Lower lobe of right lung (tissue), 2 donors: ENCODE data around the gene C15orf39. TPM values are rescaled to one million over a fixed set of nuclear protein-coding genes. Genes with fewer than 3 reads are reported as not detected.

Experiments
- ATAC-seq, 2 donors: fragments of 200-7000 bp; cut with Tn5 transposase; one replicate each; pipeline ENCODE4 v1.9.1; 2020 to 2022; ENCODE audit warnings: mild to moderate bottlenecking in 2 of 2, moderate library complexity in 2 of 2
- DNase-seq: peaks from one replicate; pipeline ENCODE4 v3.0.0-alpha.2; 2020
- H3K27ac ChIP-seq: fragments of 200-600 bp; one replicate; pipeline ENCODE4 v1.8.0; 2022
- H3K27me3 ChIP-seq: fragments of 200-600 bp; one replicate; pipeline ENCODE4 v1.8.0; 2022; ENCODE audit warnings: low read depth
- H3K36me3 ChIP-seq: fragments of 200-600 bp; one replicate; pipeline ENCODE4 v1.8.0; 2022; ENCODE audit warnings: mild to moderate bottlenecking
- H3K4me1 ChIP-seq: fragments of 200-600 bp; one replicate; pipeline ENCODE4 v1.8.0; 2022
- H3K4me3 ChIP-seq: fragments of 200-600 bp; one replicate; pipeline ENCODE4 v1.8.0; 2022; ENCODE audit warnings: mild to moderate bottlenecking
- H3K9me3 ChIP-seq: fragments of 200-600 bp; one replicate; pipeline ENCODE4 v1.8.0; 2022
- CTCF ChIP-seq: fragments of 200-600 bp; IDR thresholded peaks from one replicate; pipeline ENCODE4 v1.8.0; 2022; ENCODE audit warnings: antibody characterized with exemption, mild to moderate bottlenecking
- intact Hi-C: fragments of 100-400 bp; cut with DNase I; formaldehyde crosslinking; loops from one replicate; pipeline ENCODE4 v1.11.0; 2022
- long read RNA-seq: library from polyadenylated mRNA; unstranded; transcript quantifications from one replicate; pipeline ENCODE4 v2.0.0, GENCODE V29; 2021
- total RNA-seq: library from RNA; stranded (reverse); fragmentation: NEBNext Ultra II Directional; extraction: Animal tissue kit (Norgen Biotek cat#: 25700); gene quantifications from one replicate; pipeline ENCODE4 v1.2.1, GENCODE V29; 2021
- donor health status: DM: no; HTN: yes; CAD: no; lungs with severe emphysema.

C15orf39 gene
- 36.3 TPM for total RNA-seq
- long read RNA-seq, full-length matches to known transcripts = 16 of 34 reads
- long read RNA-seq, partial matches to known transcripts = 18 of 34 reads
- long read RNA-seq, other reads (novel, unspliced or antisense) = 0 of 34 reads

DNA sequence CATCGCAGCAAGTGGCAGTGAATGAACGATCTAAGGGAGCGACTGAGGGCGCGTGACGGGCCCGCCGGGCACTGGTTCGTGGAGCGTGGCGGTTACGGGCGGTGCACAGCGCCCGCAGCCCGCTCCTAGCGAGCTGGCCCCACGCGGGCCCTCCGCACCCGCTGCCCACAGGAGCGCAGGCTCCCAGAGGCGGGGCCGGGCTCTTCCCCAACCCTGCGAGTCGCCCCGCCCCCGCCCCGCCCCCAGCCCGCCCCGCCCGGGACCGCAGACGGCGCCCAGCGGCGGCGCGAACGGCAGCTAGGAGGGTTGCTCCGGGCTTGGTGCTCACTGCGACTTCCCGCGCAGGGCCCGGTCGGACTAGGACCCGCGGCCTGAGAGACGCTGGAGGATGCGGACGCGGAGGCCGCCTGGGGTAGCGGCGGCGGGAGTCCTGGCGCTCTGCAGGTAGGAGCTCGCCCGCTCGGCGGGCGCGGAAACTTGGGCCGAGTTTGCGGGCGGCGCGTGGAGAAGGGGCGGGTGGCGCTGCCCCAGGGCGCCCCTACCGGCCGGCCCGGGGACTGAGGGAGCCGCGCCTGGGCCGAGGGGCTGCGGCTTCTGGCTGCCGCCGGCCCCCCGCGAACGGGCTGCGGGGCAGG, at the start of gene C15orf39:
TSS of gene C15orf39 (plus strand) at position 267 of the 635 bp plus-strand sequence. CDS start 4,167 bp downstream, outside the sequence.
- Histone ChIP-seq H3K36me3 (peaks cover 9% of the 10 kb centered on the region), H3K4me1 (peaks cover 52% of the 10 kb centered on the region), H3K27ac (peak within 1 kb of the TSS; percentile 99), H3K9me3 (no peaks in the 10 kb centered on the region), H3K4me3 (peak within 1 kb of the TSS; percentile 98), H3K27me3 (no peaks in the 10 kb centered on the region)
- TF ChIP-seq CTCF = peak; percentile 95
- DNase-seq (peak; percentile 86), ATAC-seq (peak; percentile 88 to 89)
- intact Hi-C loops = no loop called here

DNA sequence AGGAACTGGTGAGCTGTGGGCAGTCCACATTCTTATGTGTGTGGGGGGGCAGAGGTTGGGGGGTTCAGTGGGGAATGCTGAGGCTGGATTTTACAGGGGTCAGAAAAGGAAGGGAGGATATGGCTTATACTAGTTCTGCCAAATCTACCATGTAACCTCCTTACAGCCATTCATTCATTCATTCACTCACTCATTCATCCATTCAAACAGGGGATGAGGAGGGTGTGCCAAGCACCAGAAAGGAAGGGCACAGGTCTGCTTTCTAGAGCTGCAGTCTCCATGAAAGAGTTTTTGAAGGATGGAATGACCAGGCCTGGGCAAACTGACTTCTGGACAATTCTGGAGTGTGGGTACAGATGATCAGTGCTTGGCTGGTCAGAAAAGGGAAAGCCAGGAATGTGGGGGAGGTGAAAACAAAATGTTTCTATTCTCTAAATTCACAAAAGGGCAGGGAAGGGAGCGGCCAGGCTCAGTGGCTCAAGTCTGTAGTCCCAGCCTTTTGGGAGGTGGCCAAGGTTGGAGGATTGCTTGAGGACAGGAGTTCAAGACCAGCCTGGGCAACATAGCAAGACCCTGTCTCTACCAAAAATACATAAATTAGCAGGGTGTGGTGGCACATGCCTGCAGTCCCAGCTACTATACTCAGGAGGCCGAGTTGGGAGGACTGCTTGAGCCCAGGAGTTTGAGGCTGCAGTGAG, 49.2 kb upstream of the C15orf39 start:
- Histone ChIP-seq H3K27ac (no peak overlapping the region), H3K4me3 (no peak overlapping the region), H3K9me3 (peaks cover 8% of the 10 kb centered on the region), H3K4me1 (peaks cover 6% of the 10 kb centered on the region), H3K36me3 (no peaks in the 10 kb centered on the region), H3K27me3 (no peaks in the 10 kb centered on the region)
- intact Hi-C loops = no loop called here
- ATAC-seq = no peak
- no peak for DNase-seq
- no peak for TF ChIP-seq CTCF

- Histone ChIP-seq H3K4me3 (no peak overlapping the region), H3K27ac (no peak overlapping the region), H3K27me3 (no peaks in the 10 kb centered on the region), H3K9me3 (peaks cover 7% of the 10 kb centered on the region), H3K36me3 (no peaks in the 10 kb centered on the region), H3K4me1 (peaks cover 6% of the 10 kb centered on the region)
- no peak for DNase-seq
- TF ChIP-seq CTCF = no peak
- peak; percentile 38 to 42 for ATAC-seq
- intact Hi-C loops = no loop called here
These were observed 48.6 kb upstream of the C15orf39 start for GRCh38 chr15:75153087-75153486.

DNA sequence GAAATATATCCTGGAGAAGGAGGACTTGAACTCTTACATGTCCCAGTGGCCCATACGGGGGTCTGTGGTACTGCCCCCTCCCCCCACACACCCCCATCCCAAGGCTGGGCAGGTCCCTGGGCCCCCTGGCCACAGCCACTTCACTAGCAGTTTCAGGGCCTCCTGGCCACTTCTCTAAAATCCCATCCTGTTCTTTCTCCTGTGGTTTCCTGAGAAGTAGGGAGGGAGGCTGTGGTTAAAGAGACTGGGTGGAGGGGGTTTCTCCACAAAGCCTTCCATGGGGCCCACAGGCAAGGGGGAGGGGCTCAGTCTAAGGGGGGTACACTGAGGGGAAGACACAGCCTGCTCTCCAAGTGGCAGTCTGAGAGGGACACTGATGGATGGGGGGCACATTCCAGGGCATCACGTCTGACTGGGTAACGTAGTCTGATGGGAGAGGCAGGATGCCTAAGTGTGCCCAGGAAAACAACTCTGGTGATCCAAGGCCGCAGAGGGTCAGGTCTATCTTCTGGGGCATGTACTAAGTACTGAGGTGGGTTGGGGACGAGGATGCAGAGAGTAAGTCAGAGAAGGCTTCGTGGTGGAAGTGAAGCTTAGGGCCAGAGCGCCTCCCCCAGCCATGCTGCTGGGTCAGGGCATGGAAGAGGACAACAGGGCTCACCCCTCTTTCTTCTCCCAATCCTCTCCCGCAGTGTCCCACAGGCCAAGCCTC, 48.0 kb upstream of the C15orf39 start:
- H3K27ac ChIP-seq = no peak overlapping the region
- peaks cover 6% of the 10 kb centered on the region for H3K4me1 ChIP-seq
- H3K36me3 ChIP-seq = no peaks in the 10 kb centered on the region
- no peaks in the 10 kb centered on the region for H3K27me3 ChIP-seq
- intact Hi-C loops = no loop called here
- ATAC-seq (peak; percentile 19 to 28), DNase-seq (no peak)
- H3K4me3 ChIP-seq = no peak overlapping the region
- no peak for TF ChIP-seq CTCF
- H3K9me3 ChIP-seq = peaks cover 1% of the 10 kb centered on the region

GRCh38 chr15:75154461-75155062, 47.1 kb upstream of the C15orf39 start:
- Histone ChIP-seq H3K27me3 (no peaks in the 10 kb centered on the region), H3K4me1 (peaks cover 6% of the 10 kb centered on the region), H3K9me3 (no peaks in the 10 kb centered on the region), H3K27ac (no peak overlapping the region), H3K4me3 (no peak overlapping the region), H3K36me3 (no peaks in the 10 kb centered on the region)
- no peak for TF ChIP-seq CTCF
- peak in 1 of 2 donors; percentile 4 for ATAC-seq
- DNase-seq = no peak
- intact Hi-C loops = no loop called here
